Fibroblast of skin of right quadriceps (primary cell): ENCODE results near the gene NRXN2.
"Not testable (repeated sequence)": the region's sequence is repeated elsewhere in the genome, so short reads cannot be mapped to it uniquely, and the experiment has no call there.

ENCODE experiments used
- DNase-seq: peaks from one replicate; pipeline ENCODE4 v3.0.0-alpha.2; 2013

The NRXN2 gene

GRCh38 chr11:64602466-64603070, 120.4 kb downstream of the NRXN2 start:
- DNase-seq: no peak

- no peak for DNase-seq
These were observed 121.2 kb downstream of the NRXN2 start for GRCh38 chr11:64601605-64602465.

GRCh38 chr11:64600281-64600992, 122.6 kb downstream of the NRXN2 start:
- DNase-seq: no peak

- DNase-seq: no peak
These were observed 123.2 kb downstream of the NRXN2 start for GRCh38 chr11:64599698-64600211.

GRCh38 chr11:64598797-64599697, 124.0 kb downstream of the NRXN2 start:
- no peak for DNase-seq

- no peak for DNase-seq
These were observed 124.7 kb downstream of the NRXN2 start for GRCh38 chr11:64598106-64598796.

GRCh38 chr11:64597671-64598101, 125.3 kb downstream of the NRXN2 start:
- no peak for DNase-seq

GRCh38 chr11:64595922-64596321, 127.1 kb downstream of the NRXN2 start:
- DNase-seq: not testable (repeated sequence)

- no peak for DNase-seq
These were observed 128.6 kb downstream of the NRXN2 start for GRCh38 chr11:64594159-64594939.

GRCh38 chr11:64593156-64594105, 129.6 kb downstream of the NRXN2 start:
- no peak for DNase-seq

GRCh38 chr11:64592656-64593055, 130.3 kb downstream of the NRXN2 start:
- DNase-seq: no peak

- DNase-seq: no peak
These were observed 130.8 kb downstream of the NRXN2 start for GRCh38 chr11:64592234-64592615.

GRCh38 chr11:64591257-64592233, 131.5 kb downstream of the NRXN2 start:
- no peak for DNase-seq

GRCh38 chr11:64590763-64591221, 132.2 kb downstream of the NRXN2 start, which contains the start of gene SLC22A12:
Gene SLC22A12 (plus strand): TSS chr11:64591220. CDS start chr11:64591557, 337 bp downstream.
- DNase-seq: no peak

- no peak for DNase-seq
These were observed 134.3 kb downstream of the NRXN2 start for GRCh38 chr11:64588701-64589100.

- no peak for DNase-seq
These were observed 136.6 kb downstream of the NRXN2 start for GRCh38 chr11:64586366-64586765.

GRCh38 chr11:64585150-64585549, 137.8 kb downstream of the NRXN2 start:
- DNase-seq: no peak
